OCI-LY7 (cell line): ENCODE results near the gene KIF17. TPM values are rescaled to one million over a fixed set of nuclear protein-coding genes. Genes with fewer than 3 reads are reported as not detected.

Experiments used
- BruUV-seq: library from RNA; stranded (reverse); fragments of 400-500 nt; replicated peaks from 2 replicates; lab custom pipeline; 2021; lab: Mats Ljungman, UMichigan
- CTCF ChIA-PET: fragments of 300-600 bp; sonication (Branson Sonifier 250); formaldehyde crosslinking; loops from one replicate; lab custom pipeline; 2022; ENCODE audit warnings: antibody characterized with exemption; ENCODE audit not compliant: unreplicated experiment; lab: Charles Lee
- POLR2A ChIA-PET: fragments of 300-600 bp; sonication (Branson Sonifier 250); formaldehyde crosslinking; loops from one replicate; lab custom pipeline; 2022; ENCODE audit warnings: antibody characterized with exemption; lab: Charles Lee
- DNase-seq: peaks from one replicate; pipeline ENCODE4 v3.0.0-alpha.2; 2015; ENCODE audit warnings: low spot score
- H2AFZ ChIP-seq: fragments of 200-600 bp; sonication (generic), shearing (Covaris generic); 2 replicates; pipeline ENCODE4 v1.6.1; 2014; ENCODE audit warnings: mild to moderate bottlenecking, antibody characterized with exemption, low read length, moderate library complexity
- H3K27ac ChIP-seq: fragments of 200-600 bp; sonication (generic); 2 replicates; pipeline ENCODE4 v1.5.1; 2014; ENCODE audit warnings: mixed run types, low read depth, mild to moderate bottlenecking, moderate library complexity, low read length, inconsistent platforms; ENCODE audit not compliant: poor library complexity, severe bottlenecking
- H3K36me3 ChIP-seq: fragments of 200-600 bp; sonication (generic); 2 replicates; pipeline ENCODE4 v1.6.1; 2014; ENCODE audit warnings: mild to moderate bottlenecking, antibody characterized with exemption, low read length, moderate library complexity, mixed read lengths; ENCODE audit not compliant: insufficient read depth
- H3K4me1 ChIP-seq: fragments of 200-600 bp; sonication (generic); 2 replicates; pipeline ENCODE4 v1.5.1; 2014; ENCODE audit warnings: mild to moderate bottlenecking, low read length; ENCODE audit not compliant: insufficient read depth, poor library complexity, severe bottlenecking
- H3K4me2 ChIP-seq: fragments of 200-600 bp; sonication (generic); 2 replicates; pipeline ENCODE4 v1.6.1; 2014; ENCODE audit warnings: mild to moderate bottlenecking, low read length
- H3K4me3 ChIP-seq: fragments of 200-600 bp; sonication (generic); 2 replicates; pipeline ENCODE4 v1.5.1; 2014; ENCODE audit warnings: mild to moderate bottlenecking, low read depth, low read length; ENCODE audit not compliant: poor library complexity, severe bottlenecking
- H3K79me2 ChIP-seq: fragments of 200-600 bp; sonication (generic); 2 replicates; pipeline ENCODE4 v1.6.1; 2016; ENCODE audit warnings: low read depth, mild to moderate bottlenecking, low read length, moderate library complexity, mixed read lengths; ENCODE audit not compliant: insufficient read depth
- H3K9me2 ChIP-seq: fragments of 200-600 bp; sonication (generic); 2 replicates; pipeline ENCODE4 v1.6.1; 2016; ENCODE audit warnings: mild to moderate bottlenecking, low read length, mixed read lengths; ENCODE audit not compliant: insufficient read depth
- H3K9me3 ChIP-seq: fragments of 200-600 bp; sonication (generic); 2 replicates; pipeline ENCODE4 v1.6.1; 2014; ENCODE audit warnings: mild to moderate bottlenecking, mixed run types, low read length, mixed read lengths
- H4K20me1 ChIP-seq: fragments of 200-600 bp; sonication (generic); 2 replicates; pipeline ENCODE4 v1.6.1; 2014; ENCODE audit warnings: mild to moderate bottlenecking, antibody characterized with exemption, low read length, moderate library complexity, mixed read lengths; ENCODE audit not compliant: insufficient read depth
- CTCF ChIP-seq: fragments of 200-600 bp; sonication (generic); conservative IDR thresholded peaks from 2 replicates; pipeline ENCODE4 v1.5.1; 2014; ENCODE audit warnings: mild to moderate bottlenecking, antibody characterized with exemption, low read length, moderate library complexity, mixed read lengths
- EZH2phosphoT487 ChIP-seq: fragments of 200-600 bp; sonication (generic); IDR thresholded peaks from 2 replicates; pipeline ENCODE4 v1.6.1; 2018; ENCODE audit warnings: low read depth, borderline replicate concordance, mild to moderate bottlenecking, mixed run types, antibody characterized with exemption, low read length, moderate library complexity, mixed read lengths
- intact Hi-C: fragments of 100-400 bp; cut with micrococcal nuclease; formaldehyde crosslinking; loops from one replicate; pipeline ENCODE4 v1.10.0; 2022; ENCODE audit not compliant: unreplicated experiment
- total RNA-seq, 2 experiments: library from RNA; depleted of rRNA in 1 of 2; stranded (reverse); fragments of >200 nt in 1 of 2; shearing (Covaris generic) in 1 of 2; gene quantifications; 2 replicates each; pipeline ENCODE4 v1.2.3, GENCODE V29; 2014 to 2022

The KIF17 gene
- total RNA-seq, 2 experiments from 2014 or later: 1.1 TPM; not detected in 1

GRCh38 chr1:20662110-20662475 lies 55.7 kb downstream of the KIF17 start:
- Histone ChIP-seq H2AFZ (peak overlapping the region; percentile 45; the same call in 1 of the 2 replicates), H3K9me2 (no peaks in the 10 kb centered on the region), H3K79me2 (peaks cover 35% of the 10 kb centered on the region), H3K36me3 (peaks cover 32% of the 10 kb centered on the region), H3K27ac (peak overlapping the region; percentile 37), H3K4me3 (peak overlapping the region; percentile 94), H4K20me1 (peaks cover 10% of the 10 kb centered on the region; the same call in 1 of the 2 replicates), H3K9me3 (no peaks in the 10 kb centered on the region), H3K4me1 (peaks cover 38% of the 10 kb centered on the region), H3K4me2 (peak overlapping the region; percentile 88)
- CTCF ChIA-PET: interaction anchor here (1.0 kb wide), 2 partner anchors 20 to 138 kb away, joined by 3 read pairs; no protein-coding TSS in a partner anchor
- DNase-seq: no peak
- TF ChIP-seq CTCF: no peak
- TF ChIP-seq EZH2phosphoT487: no peak
- intact Hi-C loops: no loop called here
- BruUV-seq: no TSS peak
- POLR2A ChIA-PET: interaction anchor here (1.0 to 1.2 kb wide), 2 partner anchors 12 to 16 kb away, joined by 3 to 4 read pairs; no protein-coding TSS in a partner anchor

GRCh38 chr1:20661207-20662109 lies 56.3 kb downstream of the KIF17 start, which contains the start of gene DDOST:
Gene DDOST (minus strand): TSS chr1:20661369. CDS start chr1:20661350, 19 bp downstream.
- POLR2A ChIA-PET: interaction anchor here (0.6 to 2.0 kb wide), 6 partner anchors 11 to 979 kb away, joined by 3 to 10 read pairs (median 4); partner anchors contain the start of gene PINK1
- H3K36me3 ChIP-seq: peaks cover 38% of the 10 kb centered on the region
- H3K79me2 ChIP-seq: peaks cover 39% of the 10 kb centered on the region
- BruUV-seq: TSS peak; percentile 96
- peak within 1 kb of the TSS; percentile 37 for H3K27ac ChIP-seq
- peak; percentile 99 for DNase-seq
- H3K4me1 ChIP-seq: peaks cover 32% of the 10 kb centered on the region
- CTCF ChIA-PET: interaction anchor here (0.7 to 1.0 kb wide), 3 partner anchors 21 to 196 kb away, joined by 3 read pairs; no protein-coding TSS in a partner anchor
- intact Hi-C loops: loop anchor here (2.0 kb wide), 1 partner anchor 27 kb away; no protein-coding TSS in a partner anchor
- H2AFZ ChIP-seq: peak within 1 kb of the TSS; percentile 45; the same call in 1 of the 2 replicates
- TF ChIP-seq CTCF (peak; percentile 62), EZH2phosphoT487 (no peak)
- H4K20me1 ChIP-seq: peaks cover 10% of the 10 kb centered on the region; the same call in 1 of the 2 replicates
- H3K9me3 ChIP-seq: no peaks in the 10 kb centered on the region
- no peaks in the 10 kb centered on the region for H3K9me2 ChIP-seq
- peak within 1 kb of the TSS; percentile 94 for H3K4me3 ChIP-seq
- peak within 1 kb of the TSS; percentile 98 for H3K4me2 ChIP-seq
